ENCODE measurements around the gene PON3.

PON3 gene

GRCh38 chr7:95335093-95335492, 61.1 kb downstream of the PON3 start:
- no peak for DNase-seq

GRCh38 chr7:95334447-95334846, 61.7 kb downstream of the PON3 start:
- no peak for DNase-seq

DNA sequence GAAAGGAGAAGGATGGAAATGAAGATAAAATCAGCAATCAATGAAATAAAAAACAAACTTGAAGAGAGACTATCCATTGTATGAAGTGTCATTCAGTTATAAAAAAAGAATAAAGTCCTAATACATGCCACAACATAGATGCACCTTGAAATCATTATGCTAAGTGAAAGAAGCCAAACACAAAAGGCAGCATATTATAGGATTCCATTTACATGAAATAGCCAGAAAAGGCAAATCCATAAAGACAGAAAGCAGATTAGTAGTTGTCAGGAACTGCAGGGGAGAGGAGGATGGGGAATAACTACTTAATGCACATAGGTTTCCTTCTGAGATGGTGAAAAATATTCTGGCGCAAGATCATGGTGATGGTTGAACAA, 65.2 kb downstream of the PON3 start:
- no peak for DNase-seq

DNA sequence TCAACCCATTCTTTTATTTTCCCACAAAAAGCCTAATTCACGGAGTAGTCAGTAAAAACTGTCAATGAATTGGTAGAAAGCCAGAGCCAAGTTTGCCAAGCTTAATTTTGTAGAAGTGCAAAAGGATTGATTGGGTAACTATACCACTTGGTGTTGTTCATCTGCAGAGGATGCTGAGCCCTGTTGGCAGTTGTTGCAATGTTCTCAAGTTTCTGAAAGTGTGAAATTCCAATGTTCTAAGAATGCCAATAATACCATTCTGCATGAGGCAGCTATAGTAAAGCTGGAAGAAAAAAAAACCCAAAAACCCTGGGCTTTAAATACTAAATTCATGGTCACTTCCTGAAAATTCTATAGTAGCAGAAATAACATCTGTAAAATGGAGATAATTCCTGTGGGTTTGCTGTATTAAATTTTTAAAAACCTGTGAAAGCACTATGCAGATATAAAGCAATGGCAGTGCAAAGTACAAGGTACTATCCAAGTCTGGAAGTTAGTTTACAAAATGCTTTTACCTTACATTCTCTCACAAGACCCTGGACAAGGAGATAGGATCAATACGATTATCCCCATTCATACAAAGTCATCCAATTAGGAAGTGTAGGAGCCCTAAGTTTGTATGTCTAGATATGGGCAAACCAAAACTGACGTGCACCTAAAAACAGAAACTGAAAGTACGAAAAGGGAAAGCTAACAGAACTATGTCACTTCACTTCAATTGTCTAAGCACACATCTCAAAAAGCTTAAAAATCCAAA, 65.8 kb downstream of the PON3 start:
- DNase-seq, result no peak

DNA sequence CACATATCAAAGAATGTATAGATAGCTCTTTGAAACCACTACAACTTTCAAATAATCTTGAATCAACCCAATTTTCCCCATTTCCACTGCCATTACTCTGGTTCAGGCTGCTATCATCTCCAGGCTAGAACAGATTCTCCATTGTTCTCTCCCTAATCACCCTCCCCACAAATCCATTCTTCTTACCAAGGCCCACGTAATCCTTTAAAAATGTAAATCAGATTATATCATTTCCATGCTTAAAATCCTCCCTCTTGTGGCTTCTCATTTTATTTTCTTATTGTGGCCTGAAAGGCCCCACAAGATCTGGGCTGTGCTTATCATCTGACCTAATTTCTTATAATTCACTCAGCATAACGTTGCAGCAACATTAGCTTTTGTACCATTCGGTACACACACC, 68.8 kb downstream of the PON3 start:
- DNase-seq, result no peak

GRCh38 chr7:95324431-95324830, 71.7 kb downstream of the PON3 start, which contains the start of gene PON1:
PON1 (minus strand) TSS chr7:95324532; CDS start chr7:95324475, 57 bp downstream.
- DNase-seq, result no peak

DNA sequence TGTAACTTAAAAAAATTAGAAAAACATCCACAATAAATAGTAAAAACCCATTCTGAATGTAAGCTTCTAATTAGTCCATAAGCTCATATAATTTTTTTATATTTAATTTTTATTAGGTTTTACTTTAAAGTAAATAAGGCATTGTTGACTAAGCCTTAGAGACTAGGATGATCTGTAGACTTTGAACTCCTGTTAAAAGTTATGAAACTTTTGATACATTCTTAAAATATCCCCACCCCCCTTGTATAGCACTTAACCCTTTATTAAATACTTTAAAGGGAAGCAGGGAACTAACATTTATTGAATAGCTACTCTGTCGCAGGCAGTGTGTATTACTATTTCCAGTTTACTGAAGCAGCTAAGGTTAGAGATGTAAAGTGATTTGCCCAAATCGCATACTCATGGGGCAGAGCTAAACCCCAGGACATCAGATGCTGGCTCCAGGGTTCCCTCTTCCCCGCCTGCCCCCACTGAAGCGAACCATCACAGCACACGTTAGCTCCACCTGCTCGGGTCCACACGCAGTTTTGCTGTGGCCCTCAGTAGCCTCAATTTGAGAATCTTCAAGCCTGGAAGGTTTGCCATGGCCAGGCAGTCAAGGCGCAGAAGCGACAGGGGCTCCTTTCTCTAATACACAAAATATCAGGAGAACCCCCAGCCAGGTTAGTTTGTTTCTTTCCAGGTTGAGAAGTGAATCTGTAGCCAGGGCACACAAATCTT, 72.6 kb downstream of the PON3 start:
- DNase-seq, result no peak

DNA sequence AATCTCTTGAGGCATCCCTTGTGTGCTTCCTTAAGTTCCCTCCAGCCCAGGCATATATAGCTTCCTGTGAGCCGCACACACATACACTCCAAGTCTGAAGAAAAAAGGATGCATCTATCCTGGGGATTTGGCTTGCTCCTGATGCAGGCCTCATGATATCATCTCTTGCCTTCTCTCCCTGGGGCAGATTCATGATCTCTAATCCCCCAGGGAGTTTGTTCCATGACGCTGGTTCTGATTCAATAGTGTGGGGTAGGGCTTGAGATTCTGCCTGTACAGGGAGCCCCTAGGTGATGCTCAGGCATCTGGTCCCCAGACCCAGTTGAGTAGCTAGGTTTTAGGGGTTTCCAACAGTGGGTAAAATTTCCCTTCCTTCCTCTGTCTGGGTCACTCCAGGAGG, 73.3 kb downstream of the PON3 start:
- DNase-seq, result no peak

DNA sequence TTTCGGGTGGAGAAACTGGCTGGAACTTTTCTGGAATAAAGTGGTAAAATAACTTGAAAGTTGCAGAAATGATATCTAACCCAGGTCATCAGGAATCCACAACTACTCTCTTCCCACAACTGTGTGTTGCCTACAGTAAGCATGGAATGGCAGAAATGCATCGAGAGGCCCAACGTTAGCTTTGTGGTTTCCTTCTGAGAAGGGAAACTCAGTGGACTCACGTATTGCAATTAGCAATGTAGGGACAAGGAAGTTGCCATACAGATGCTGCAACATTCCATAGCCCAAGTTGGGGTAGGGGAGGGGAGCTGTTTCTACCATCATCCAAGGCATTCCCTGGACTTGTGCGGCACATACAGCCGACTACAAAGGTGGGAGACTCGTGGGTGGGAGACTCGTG, 73.8 kb downstream of the PON3 start:
- DNase-seq, result no peak

- no peak for DNase-seq
Measured at GRCh38 chr7:95321720-95322119, 74.5 kb downstream of the PON3 start.

DNA sequence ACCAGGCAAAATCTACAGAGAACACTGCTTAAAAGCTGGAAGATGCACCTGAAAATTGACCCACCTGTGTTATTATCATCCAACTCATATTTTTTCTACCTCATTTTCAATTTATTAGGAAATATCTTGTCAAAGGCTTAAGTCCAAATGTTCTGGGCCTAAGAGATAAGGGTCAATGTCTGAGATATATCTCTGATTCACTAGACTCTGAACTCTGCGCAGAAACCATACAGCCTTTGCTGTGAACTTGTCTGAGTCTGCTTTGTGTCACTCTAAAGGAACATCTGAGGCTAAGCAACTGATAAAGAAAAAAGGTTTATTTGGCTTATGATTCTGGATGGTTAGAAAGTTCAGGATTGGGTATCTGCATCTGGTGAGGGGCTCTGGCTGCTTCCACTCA, 75.5 kb downstream of the PON3 start:
- DNase-seq, result no peak

DNA sequence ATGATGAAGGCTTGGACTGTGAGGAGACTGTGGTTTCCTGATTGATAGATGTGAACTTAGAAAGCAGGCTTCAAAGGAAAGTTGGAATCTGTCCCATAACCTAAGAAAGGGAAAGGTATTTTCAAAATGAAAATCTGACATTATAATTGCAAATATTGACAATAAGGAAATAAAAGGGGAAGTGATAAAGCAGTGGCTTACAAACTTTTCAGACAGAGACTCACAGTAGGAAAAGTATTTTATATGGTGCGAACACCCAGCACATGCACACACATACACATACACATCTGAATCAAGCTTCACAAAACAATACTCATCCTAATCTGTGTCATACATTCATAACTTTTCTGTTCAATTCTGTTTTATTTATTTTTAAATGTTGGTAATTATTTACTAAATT, 76.6 kb downstream of the PON3 start:
- no peak for DNase-seq

- no peak for DNase-seq
Measured at GRCh38 chr7:95318501-95319100, 77.6 kb downstream of the PON3 start.

DNA sequence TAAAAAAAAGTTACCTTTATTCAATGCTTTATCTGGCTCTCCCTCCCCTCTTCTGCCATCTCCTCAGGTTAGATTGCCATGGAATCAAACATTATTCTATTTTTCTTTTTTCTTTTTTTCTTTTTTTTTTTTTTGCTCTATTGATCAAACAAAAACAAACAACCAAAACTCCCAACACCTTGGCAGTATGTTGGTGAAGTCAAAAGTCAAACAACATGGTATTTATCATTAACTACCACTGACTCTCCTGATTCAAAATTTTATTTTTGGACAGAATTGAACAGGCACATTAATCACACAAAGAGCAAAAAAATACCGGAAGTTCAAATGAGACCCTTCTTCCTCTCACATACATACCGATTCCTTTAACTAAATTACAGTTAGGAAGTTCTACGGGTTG, 78.2 kb downstream of the PON3 start:
- DNase-seq, result no peak

DNA sequence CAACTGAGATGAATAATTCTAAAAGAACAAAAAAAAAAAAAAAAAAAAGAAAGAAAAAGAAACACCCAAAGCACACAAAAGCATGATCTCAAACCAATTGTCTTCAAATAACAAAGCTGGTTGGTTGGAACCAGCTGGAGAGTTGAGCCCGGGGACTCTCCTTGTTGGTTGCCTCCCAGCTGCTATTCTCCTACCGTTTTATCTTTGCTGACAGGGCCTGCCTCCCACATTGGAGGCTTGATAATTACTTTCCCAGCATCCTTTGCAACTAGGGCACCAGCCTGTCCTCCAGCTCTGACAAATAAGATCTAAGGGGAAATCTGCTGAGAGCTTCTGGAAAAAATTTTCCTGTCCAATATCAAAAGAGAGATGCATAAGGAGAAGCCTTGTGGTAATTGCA, 78.6 kb downstream of the PON3 start:
- no peak for DNase-seq

DNA sequence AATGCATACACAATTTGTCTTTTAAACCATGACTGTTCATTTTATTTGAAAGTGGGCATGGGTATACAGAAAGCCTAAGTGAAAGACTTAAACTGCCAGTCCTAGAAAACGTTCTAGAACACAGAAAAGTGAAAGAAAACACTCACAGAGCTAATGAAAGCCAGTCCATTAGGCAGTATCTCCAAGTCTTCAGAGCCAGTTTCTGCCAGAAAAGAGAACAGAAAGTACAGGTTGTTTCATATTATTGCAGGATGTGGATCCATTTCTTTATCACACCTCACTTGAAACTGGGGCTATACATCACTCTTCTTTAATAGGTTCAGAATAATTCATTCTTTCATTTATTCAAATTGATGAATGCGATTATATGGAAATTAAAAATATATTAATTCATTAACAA, 79.6 kb downstream of the PON3 start:
- no peak for DNase-seq

DNA sequence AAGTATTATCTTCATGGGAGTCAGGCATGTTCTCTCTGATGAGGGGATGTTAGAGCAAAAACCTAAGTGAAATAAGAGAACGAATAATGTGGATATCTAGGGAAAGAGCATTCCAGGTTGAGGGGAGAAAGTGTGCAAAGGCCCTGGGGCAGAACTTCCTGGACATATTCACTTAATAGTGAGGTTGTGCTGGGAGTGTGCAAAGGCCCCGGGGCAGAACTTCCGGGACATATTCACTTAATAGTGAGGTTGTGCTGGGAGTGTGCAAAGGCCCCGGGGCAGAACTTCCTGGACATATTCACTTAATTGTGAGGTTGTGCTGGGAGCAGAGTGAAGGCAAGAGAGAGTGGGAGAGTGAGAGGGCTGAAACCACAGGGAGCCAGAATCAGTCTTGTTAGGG, 83.6 kb downstream of the PON3 start:
- DNase-seq, result no peak

DNA sequence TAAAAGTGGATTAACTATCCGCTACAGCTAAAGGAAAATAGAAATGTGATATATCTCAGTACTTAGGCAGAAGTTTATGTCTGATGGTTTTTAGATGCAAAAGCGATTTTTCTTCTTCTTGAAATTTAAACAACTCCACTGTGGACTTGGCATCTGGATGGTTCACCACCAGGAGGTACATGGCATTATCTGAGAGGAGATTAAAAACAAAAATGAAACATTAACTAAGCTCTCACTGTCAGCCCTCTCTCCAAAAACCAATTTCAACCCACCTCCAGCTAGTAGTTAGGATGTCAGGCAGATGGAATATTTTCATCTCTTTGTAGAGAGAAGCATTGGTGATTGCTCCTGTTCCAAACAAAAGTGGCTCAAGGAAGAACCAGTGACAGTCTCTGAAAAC, 84.8 kb downstream of the PON3 start:
- DNase-seq, result no peak

- no peak for DNase-seq
Measured at GRCh38 chr7:95309951-95310350, 86.2 kb downstream of the PON3 start.

All from CD4-positive, alpha-beta T cell treated with Interleukin-17A for 4 hours (primary cell).